ENCODE results near the gene DIO3.

GRCh38 chr14:101577221-101577909, 16.1 kb downstream of the DIO3 start:
- TF ChIP-seq CTCF (IDR thresholded peaks at IDR 0.05; ENCODE audit: poor library complexity) = no peak
- no peak for TF ChIP-seq EZH2phosphoT487 (IDR thresholded peaks at IDR 0.05; ENCODE audit: low read depth, severe bottlenecking, unreplicated experiment)
